ENCODE data around the gene KLHL26.

DNA sequence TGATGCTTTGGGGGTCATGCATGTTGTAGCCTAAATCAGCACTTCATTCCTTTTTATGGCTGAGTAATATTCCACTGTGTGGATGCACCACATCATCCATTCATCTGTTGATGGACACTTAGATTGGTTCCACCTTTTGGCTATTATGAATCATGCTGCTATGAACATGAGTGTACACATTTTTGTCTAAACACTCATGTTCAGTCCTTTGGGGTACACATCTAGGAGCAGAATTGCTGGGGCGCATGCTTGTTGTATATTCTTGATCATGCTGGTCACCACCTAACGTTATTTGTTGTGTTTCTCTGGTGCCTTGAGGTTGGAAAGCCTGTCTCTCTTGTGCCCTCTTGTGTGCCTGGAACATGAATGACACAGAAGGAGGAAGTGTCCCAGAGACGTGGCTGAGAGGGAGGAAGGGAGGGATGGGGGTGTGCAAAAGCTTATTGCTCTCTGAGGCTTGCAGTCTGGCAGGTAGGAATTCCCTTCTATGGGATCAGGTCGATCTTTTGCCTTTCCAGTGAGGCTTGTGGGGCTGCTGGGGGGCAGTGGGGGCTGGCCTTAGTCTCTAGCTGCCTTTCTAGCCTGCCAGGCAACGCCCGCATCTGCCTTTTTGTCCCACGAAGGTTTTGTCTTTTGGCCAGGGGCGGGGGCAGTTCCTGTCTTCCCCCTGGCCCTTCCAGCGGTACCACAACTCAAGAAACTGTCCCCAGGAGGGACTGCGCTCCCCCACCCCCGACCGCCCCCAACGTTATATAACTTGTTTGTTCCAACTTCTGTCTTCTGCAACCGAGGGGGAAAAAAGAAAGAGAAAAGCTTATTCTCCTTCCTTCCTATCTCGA is 7.6 kb downstream of the KLHL26 start:
- TF ChIP-seq POLR2A (IDR thresholded peaks at IDR 0.05) = no peak
- TF ChIP-seq, protein P1, sequence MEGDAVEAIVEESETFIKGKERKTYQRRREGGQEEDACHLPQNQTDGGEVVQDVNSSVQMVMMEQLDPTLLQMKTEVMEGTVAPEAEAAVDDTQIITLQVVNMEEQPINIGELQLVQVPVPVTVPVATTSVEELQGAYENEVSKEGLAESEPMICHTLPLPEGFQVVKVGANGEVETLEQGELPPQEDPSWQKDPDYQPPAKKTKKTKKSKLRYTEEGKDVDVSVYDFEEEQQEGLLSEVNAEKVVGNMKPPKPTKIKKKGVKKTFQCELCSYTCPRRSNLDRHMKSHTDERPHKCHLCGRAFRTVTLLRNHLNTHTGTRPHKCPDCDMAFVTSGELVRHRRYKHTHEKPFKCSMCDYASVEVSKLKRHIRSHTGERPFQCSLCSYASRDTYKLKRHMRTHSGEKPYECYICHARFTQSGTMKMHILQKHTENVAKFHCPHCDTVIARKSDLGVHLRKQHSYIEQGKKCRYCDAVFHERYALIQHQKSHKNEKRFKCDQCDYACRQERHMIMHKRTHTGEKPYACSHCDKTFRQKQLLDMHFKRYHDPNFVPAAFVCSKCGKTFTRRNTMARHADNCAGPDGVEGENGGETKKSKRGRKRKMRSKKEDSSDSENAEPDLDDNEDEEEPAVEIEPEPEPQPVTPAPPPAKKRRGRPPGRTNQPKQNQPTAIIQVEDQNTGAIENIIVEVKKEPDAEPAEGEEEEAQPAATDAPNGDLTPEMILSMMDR (IDR thresholded peaks at IDR 0.05) = no peak
